HK-2 (cell line): ENCODE measurements around the gene MTMR1.

Experiments used
- DNase-seq: peaks from one replicate; pipeline ENCODE4 v3.0.0-alpha.2; 2018; ENCODE audit not compliant: unreplicated experiment

The MTMR1 gene

DNA sequence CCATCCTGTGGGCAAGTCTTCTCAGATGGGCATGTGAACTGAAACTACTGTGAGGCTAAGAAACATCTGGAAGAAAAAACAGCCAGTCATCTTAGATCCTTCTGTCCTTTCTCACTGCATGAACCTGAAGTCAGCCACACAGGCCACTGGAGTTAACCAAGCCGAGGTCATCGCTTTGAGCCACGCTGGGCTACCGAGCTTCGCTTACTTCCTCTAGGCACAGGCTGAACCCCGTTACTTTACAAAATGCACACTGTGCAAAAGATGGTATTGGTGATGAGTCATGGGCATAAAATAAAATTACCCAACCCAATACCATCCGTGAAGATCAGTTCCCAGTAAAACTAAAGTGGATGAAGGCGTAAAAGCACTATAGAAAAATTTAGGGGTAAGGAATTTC is 86.2 kb downstream of the MTMR1 start:
- DNase-seq: no peak

DNA sequence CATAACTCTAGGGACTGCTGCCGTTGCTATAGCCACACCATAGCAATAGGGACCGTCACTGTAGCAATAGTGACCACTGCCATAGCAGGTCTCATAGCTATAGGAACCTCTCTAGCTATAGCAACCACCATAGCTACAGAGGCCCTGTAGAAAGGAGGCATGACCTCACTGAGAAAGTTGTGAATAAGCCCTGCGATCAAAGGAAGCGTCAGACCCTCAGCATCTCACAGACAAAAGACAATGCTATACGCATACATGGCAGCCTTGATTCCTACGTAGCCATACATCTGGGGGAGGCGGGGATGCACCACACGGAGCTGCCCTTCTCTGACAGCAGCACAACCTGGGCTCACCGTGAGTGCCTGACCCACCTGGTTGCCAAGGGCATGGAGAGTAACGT is 88.5 kb downstream of the MTMR1 start:
- DNase-seq: no peak

DNA sequence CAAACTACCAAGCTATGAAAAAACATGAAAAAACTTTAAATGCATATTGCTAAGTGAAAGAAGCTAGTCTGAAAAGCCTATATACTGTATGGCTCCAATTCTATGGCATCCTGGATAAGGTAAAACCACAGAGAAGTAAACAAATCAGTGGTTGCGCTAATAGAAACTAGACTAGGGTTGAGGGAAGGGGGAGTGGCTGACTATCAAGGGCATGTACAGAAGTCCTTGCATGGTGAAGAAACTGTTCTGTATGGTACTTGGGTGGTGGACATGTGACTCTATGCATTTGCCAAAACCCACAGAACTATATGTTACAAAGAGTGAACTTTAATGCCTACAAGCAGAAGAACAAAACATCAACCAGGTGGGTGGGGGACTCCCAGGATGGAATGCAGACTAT is 96.8 kb downstream of the MTMR1 start:
- DNase-seq: no peak

DNA sequence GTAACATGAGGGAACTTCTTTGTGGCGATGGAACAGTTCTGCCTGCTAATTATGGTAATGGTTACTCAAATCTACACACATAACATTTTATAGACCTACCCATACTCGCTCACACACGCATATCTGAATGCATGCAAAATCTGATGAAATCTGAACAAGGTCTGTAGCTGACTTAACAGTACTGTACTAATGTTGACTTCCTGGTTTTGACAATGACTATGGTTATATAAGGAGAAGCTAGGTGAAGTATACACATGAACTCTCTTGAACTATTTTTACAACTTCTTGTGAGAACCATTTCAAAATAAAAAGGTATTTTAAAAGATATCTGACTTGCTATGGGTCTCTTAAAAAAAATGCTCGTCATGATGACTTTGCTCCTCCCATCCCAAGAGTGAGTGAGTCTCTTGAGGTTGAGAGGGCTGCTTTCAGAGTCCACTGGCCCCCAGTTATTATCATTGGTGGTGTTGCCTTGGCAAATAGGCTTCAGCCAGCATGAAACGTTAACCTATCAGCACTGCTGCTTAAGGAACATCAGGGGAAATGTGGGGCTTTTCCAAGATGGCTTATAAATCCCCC is 99.8 kb downstream of the MTMR1 start:
- DNase-seq: no peak

DNA sequence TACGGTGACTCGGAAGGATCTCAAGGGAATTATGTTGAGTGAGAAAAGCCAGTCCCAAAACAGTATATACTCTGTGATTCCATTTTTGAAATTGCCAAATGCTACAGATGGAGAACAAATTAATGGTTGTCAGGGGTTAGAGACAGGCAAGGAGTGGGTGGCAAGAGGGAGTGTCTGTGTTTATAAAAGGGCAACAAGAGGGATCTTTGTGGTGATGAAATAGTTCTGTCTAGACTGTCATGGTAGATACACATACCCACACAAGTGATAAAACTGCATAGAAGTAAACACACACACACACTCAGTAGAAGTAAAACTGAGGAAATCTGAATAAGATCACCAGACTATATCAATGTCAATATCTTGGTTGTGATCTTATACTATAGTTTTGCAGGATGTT is 112.5 kb downstream of the MTMR1 start:
- DNase-seq: no peak

DNA sequence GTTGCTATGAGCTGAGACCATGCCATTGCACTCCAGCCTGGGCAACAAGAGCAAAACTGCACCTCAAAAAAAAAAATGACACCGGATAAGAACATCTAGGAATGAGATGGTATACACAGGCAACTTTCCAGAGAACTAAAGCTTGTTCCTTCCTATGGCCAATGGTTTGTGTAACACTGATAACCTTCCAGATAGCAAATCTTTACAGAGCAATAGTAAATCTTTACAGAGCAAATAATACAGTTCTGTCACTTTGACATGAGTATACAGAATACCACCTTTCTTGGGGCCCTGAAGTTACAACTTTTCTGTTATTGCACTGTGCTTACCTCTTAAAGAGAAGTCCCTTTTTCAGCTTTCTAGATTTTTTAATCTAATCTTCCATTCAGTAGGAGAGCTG is 113.6 kb downstream of the MTMR1 start:
- no peak for DNase-seq

DNA sequence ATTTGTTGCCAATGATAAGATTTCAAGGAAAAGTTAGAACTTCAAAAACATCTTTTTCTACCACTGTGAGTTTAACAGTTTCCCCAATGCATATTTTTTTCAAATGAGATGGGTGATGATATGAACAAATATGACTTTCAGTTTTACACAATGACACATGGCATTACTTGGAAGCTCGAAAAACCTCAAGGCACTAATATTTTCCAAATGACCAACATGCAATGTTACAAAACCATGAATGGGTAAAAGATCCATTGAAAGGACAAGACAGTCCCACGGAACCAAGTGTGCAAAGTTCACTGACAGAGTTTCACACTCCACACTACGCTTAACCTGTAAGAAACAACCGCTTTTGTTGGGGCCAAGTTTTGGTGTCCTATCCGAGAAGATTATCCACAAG is 120.7 kb downstream of the MTMR1 start:
- no peak for DNase-seq
